HS-5 (cell line): Measurements from ENCODE around the gene EXOC3L1.

Source experiments
- DNase-seq: peaks from one replicate; pipeline ENCODE4 v3.0.0-alpha.2; 2012; ENCODE audit warnings: low read depth

The EXOC3L1 gene

GRCh38 chr16:67147437-67148140 lies 42.3 kb downstream of the EXOC3L1 start:
- no peak for DNase-seq

- no peak for DNase-seq
Measured at GRCh38 chr16:67146523-67147357, 43.2 kb downstream of the EXOC3L1 start.

GRCh38 chr16:67145746-67146145 lies 44.2 kb downstream of the EXOC3L1 start:
- DNase-seq: no peak

GRCh38 chr16:67144943-67145342 lies 45.0 kb downstream of the EXOC3L1 start:
- DNase-seq: no peak

- no peak for DNase-seq
Measured at GRCh38 chr16:67142342-67142741, 47.6 kb downstream of the EXOC3L1 start.

GRCh38 chr16:67141391-67141790 lies 48.5 kb downstream of the EXOC3L1 start:
- DNase-seq: no peak

GRCh38 chr16:67137605-67138004 lies 52.3 kb downstream of the EXOC3L1 start:
- DNase-seq: no peak
